GM21515 (cell line): ENCODE results near the gene ARIH2.

Source experiments
- ATAC-seq: cut with Tn5 transposase; IDR thresholded peaks from one replicate; pipeline ENCODE4 v1.9.1; 2021; ENCODE audit not compliant: unreplicated experiment

The ARIH2 gene

GRCh38 chr3:48970586-48970985 lies 51.9 kb downstream of the ARIH2 start:
- no peak for ATAC-seq

DNA sequence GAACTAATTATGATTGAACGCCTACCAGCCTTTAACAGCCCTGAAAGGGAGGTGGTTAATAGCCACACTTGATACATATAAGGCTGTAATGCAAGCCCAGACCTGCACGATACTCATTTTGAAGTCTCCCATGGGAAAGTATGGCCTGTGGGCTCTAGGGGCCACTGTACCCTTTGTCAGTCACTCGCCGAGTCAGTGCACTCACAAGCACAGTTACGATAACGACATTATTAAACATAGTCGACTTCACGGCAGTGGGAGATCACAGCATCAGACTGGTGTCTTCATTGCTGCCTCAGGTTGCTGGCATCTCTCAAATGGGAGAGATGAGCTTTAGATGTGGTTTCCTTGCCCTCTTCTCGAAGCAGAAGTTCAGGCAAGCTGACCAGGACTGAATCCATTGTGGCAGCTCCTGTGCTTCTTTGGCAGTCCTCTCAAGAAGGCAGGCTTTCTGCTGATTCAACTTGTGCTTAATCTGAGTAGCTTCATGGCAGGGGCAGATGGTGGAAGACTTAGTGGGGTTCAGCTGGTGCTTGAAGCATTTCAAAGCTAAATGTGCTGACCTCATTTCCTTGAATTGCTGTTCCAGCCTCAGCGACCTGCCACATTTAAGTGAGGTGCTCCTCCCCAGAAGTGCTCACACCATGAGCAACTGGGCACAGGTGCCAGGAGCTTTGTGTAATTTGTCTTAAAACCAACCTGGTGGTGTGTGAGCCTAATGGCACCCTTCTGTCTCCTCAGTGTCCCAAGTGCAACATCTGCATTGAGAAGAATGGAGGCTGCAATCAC lies 55.6 kb downstream of the ARIH2 start:
- ATAC-seq = no peak

DNA sequence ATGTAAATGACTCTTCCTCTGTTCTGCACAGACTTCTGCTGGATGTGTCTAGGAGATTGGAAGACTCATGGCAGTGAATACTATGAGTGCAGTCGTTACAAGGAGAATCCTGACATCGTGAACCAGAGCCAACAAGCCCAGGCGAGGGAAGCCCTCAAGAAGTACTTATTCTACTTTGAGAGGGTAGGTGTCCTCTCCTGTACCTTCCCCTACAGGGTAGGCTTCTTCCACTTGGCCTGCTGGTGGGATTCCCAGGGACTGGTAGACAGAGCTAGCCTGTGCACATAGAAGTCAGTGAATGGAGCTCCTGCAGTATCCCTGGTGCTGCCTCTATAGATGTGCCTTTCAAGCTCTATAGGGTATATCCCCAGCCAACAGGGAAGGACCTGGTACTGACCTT lies 60.8 kb downstream of the ARIH2 start:
- ATAC-seq = no peak

GRCh38 chr3:48980295-48980694 lies 61.7 kb downstream of the ARIH2 start:
- no peak for ATAC-seq

- ATAC-seq = no peak
These were observed 63.4 kb downstream of the ARIH2 start for GRCh38 chr3:48982016-48982415.

DNA sequence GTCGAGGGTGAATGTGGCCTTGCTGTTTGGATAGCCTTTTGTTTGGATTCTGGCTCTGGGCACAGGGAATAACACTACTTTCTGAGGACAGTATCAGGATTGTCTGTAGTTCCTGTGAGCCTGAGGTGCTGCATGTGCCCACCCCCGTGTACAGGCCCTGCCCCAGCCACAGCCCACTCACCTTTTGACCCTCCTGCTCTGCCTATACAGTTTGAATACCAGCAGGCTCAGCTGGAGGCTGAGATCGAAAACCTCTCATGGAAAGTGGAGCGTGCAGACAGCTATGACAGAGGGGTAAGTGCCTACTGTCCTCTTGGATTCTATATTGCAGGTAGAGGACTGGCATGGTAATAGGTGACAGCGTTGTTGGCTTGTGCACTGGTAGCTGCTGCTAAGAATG lies 64.0 kb downstream of the ARIH2 start:
- ATAC-seq = no peak

- no peak for ATAC-seq
These were observed 64.5 kb downstream of the ARIH2 start for GRCh38 chr3:48983096-48983495.

- ATAC-seq = no peak
These were observed 66.0 kb downstream of the ARIH2 start for GRCh38 chr3:48984663-48985062.

- ATAC-seq = no peak
These were observed 67.3 kb downstream of the ARIH2 start for GRCh38 chr3:48985831-48986376.

DNA sequence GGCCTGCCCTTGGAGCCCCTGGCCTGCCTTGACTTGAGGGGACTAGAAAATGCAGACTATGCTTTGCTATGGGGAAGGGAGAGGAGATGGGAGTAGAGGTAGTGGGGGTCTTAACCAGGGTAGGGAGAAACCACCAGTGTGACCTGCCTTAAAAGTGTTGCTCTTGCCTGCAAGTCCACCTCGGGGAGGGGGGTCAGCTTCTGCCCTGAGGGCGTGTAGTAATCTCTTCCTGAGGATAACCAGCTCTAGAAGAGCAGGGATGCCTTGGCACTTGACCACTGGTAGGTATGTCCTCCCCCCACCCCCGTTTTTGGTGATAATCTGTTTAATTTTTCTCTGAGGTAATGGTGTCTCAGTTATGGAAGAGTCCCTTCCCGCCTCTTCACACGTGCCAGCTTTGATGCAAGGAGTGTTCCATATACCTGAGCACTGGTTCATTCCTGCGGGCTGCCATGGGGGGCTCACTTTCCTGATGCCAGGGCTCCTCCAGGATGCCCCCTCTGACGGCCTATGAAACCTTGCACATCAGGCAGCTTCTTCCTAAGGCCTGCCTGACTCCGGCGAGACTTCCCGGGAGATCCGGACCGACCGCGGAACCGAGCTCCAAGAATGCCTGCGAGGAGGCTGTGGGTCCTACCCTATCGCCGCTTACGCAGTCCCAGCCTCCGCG lies 70.6 kb downstream of the ARIH2 start:
- ATAC-seq = no peak

DNA sequence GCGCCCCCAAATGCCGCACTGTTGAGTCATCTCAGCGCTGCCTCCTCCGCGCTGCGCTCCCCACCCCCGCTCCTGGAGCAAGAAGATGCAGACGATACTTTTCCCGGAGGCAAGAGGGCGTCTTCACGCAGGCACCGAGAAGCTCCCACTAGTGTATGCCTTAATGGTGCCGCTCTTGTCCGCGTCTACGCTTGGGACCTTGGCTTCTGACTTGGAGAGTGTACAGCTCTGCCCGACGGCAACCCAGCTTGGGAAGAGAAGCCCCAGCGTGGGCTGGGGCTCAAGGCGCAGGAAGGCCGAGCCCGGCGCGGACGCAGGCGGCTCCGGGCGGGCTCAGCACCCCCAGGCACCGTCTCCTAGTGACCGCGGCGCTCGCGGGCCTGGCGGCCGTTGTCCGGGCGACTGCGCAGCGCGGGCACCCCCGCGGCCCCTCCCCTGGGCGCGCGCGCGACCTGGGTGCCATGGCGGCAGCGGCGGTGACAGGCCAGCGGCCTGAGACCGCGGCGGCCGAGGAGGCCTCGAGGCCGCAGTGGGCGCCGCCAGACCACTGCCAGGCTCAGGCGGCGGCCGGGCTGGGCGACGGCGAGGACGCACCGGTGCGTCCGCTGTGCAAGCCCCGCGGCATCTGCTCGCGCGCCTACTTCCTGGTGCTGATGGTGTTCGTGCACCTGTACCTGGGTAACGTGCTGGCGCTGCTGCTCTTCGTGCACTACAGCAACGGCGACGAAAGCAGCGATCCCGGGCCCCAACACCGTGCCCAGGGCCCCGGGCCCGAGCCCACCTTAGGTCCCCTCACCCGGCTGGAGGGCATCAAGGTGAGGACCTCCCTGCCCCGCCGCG lies 71.4 kb downstream of the ARIH2 start, which contains the start of gene P4HTM:
Gene P4HTM (plus strand): TSS at position 446 of the 840 bp plus-strand sequence. CDS start 16 bp downstream, at position 462.
- ATAC-seq = no peak

DNA sequence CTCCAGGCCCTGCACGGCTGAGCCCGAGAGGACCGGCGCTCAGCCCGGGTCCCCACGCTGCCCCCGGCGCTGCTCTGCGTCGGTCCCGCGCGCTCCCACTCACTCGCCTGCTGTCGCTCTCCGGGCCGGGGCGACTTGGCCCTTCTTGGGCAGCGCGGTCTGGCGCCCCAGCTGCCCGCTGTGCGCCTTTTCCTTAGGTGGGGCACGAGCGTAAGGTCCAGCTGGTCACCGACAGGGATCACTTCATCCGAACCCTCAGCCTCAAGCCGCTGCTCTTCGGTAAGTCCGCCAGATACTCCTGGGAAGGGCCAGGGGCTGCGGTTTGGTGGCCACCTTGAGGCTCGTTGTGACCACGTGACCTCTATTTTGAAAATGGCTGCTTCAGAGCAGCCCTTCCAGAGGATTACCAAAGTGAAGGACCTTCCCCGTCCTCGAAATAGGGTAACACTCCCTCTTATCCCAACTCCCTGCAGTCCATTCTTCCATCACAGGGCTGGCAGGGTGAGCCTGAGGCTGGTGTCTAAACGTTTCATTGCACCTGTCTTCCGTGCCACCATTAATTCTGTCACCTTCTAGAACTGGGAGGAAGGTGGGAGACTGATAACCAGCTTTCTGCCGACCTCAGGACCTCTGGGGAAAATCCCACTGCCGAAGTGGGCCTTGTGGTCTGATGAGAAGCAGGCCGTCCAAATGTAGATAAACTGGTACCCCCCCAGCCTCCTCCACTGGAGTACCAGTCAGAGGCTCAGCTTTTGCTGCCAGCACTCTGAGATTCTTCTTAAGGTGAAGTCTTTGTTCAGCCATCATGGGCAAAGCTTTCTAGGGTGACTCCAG lies 72.2 kb downstream of the ARIH2 start:
- no peak for ATAC-seq

DNA sequence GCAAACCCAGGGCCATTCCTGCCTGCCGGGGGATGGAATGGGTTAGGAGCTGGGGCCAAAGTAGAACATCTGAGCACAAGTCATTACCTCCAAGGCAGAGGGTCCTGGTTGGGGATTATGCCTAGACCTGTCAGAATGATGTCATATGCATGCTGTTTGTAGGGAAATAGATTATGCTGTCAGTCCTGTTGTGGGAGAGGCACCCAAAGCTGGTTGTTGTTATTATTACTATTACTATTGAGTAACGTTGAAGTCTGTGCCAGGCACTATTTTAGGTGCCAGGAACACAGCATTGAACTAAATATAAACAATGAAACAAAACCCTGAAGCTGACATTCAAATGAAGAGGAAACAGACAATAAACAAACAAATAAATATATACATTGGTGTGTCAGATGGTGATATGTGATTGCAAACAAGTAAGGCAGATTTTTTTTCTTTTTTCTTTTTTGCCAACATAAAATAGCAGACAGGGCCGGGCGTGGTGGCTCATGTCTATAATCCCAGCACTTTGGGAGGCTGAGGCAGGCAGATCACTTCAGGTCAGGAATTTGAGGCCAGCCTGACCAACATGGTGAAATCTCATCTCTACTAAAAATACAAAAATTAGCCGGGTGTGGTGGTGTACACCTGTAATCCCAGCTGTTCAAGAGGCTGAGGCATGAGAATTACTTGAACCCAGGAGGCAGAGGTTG lies 73.4 kb downstream of the ARIH2 start:
- ATAC-seq = no peak

- no peak for ATAC-seq
These were observed 75.2 kb downstream of the ARIH2 start for GRCh38 chr3:48993834-48994233.

GRCh38 chr3:48996640-48997039 lies 78.0 kb downstream of the ARIH2 start:
- ATAC-seq = no peak

- no peak for ATAC-seq
These were observed 78.5 kb downstream of the ARIH2 start for GRCh38 chr3:48997102-48997635.

GRCh38 chr3:48997714-48998637 lies 79.3 kb downstream of the ARIH2 start:
- no peak for ATAC-seq

DNA sequence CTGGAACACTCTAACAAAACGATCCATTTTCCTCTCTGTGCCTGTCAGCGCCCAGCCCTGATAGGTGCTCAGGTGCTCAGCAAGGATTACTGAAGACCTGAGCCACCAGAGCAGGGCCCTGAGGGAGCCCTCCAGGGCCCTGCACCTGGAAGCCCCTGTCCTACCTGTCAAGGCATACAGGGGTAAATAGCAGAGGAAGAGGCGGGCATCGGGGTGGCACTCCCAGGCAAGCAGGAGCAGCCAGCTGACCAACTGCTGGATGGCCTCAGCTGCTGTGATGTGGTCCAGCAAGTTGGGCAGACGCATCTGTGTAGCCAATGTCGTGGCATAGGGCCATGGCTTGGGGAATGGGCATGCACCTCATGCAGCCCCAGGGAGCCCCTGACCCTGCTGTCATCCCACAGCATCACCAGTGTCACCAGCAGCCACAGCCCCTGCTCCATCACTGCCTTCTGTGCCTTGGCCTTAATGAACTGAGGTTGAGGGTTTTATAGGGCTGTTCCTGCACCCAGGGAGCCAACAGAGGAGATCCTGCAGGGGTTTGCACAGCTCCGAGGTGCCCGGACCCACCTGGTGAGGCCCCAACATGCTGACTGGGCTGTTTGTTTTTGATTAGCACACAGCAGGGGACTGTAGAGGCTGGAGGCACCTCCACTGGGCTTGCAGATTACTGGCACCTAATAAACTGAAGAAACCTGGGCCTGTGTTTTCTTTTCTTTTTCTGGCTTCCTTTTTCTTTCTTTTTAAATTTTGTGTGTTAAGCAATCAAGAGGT lies 80.6 kb downstream of the ARIH2 start:
- ATAC-seq = no peak
